ENCODE measurements around the gene NOX3.
A peak's percentile ranks its signal among the peaks of the same experiment; 100 is the strongest.

GRCh38 chr6:155380666-155381332, 74.8 kb downstream of the NOX3 start:
- TF ChIP-seq POLR2AphosphoS5 (IDR thresholded peaks at IDR 0.05; ENCODE audit: low read depth, low read length) = no peak
- peak; percentile 8 to 20 (median 16); a peak in 3 of 4 replicates for TF ChIP-seq CTCF (IDR thresholded peaks at IDR 0.05; ENCODE audit: control extremely low read depth in 1 of 3, insufficient read depth in 1 of 3, low read depth in 1 of 3, low read length in 3 of 3)
- TF ChIP-seq TEAD4 (IDR thresholded peaks at IDR 0.05; ENCODE audit: low read depth, low read length) = no peak
- TF ChIP-seq NANOG (IDR thresholded peaks at IDR 0.05; ENCODE audit: insufficient read depth, low read depth, low read length, poor library complexity, severe bottlenecking) = no peak
- no peak for TF ChIP-seq EZH2 (IDR thresholded peaks at IDR 0.05; ENCODE audit: low read depth, low read length, severe bottlenecking)
- TF ChIP-seq BRCA1 (IDR thresholded peaks at IDR 0.05; ENCODE audit: low read depth, low read length) = no peak
- TF ChIP-seq EGR1 (IDR thresholded peaks at IDR 0.05; ENCODE audit: borderline replicate concordance, low read depth, low read length) = no peak
- TF ChIP-seq ZNF274 (IDR thresholded peaks at IDR 0.05; ENCODE audit: borderline replicate concordance, extremely low read depth, low read length) = no peak
- TF ChIP-seq YY1 (IDR thresholded peaks at IDR 0.05; ENCODE audit: low read depth, low read length) = no peak
- no peak for TF ChIP-seq MAX (IDR thresholded peaks at IDR 0.05)
- TF ChIP-seq POLR2A (IDR thresholded peaks at IDR 0.05; ENCODE audit: control extremely low read depth in 1 of 2, low read depth in 2 of 2, low read length in 2 of 2) = no peak
- TF ChIP-seq TCF12 (IDR thresholded peaks at IDR 0.05; ENCODE audit: low read depth, low read length) = no peak
- no peak for TF ChIP-seq HDAC2 (IDR thresholded peaks at IDR 0.05; ENCODE audit: borderline replicate concordance in 1 of 2, low read depth in 2 of 2, low read length in 2 of 2)
- TF ChIP-seq RAD21 (IDR thresholded peaks at IDR 0.05 in 1 of 2, conservative IDR thresholded peaks at IDR 0.05 in 1 of 2; ENCODE audit: low read depth in 2 of 2, low read length in 2 of 2) = peak; percentile 42 to 50
